ENCODE measurements around the gene HCFC1R1. TPM values are rescaled to one million over a fixed set of nuclear protein-coding genes. Genes with fewer than 3 reads are reported as not detected.

HCFC1R1 gene
- total and polyA plus RNA-seq, 2 of the 8 experiments (the other 6 are each of a cell fraction or from before 2014, with no cell fraction given) = 72.7 to 138 TPM

GRCh38 chr16:3032624-3033023 lies 8.9 kb upstream of the HCFC1R1 start:
- Histone ChIP-seq H3K36me3 (ENCODE audit: control insufficient read depth in 2 of 4, insufficient read depth in 4 of 4, low read length in 3 of 4) (peaks cover 0 to 2% (median 0%) of the 10 kb centered on the region in 4 experiments; a peak in 2 of 8 replicates), H3K9ac (replicated peaks in 1 of 4; ENCODE audit: extremely low read depth in 1 of 4, low read depth in 3 of 4, low read length in 3 of 4) (no peak overlapping the region), H3K4me1 (replicated peaks in 1 of 4; ENCODE audit: control insufficient read depth in 3 of 4, insufficient read depth in 4 of 4, low read length in 3 of 4) (peaks cover 0 to 14% (median 9%) of the 10 kb centered on the region in 4 experiments; a peak in 6 of 7 replicates), H3K79me2 (ENCODE audit: control insufficient read depth in 1 of 2, insufficient read depth in 2 of 2, low read length in 2 of 2) (no peaks in the 10 kb centered on the region), H3K4me3 (ENCODE audit: extremely low read depth in 1 of 4, insufficient read depth in 2 of 4, low read depth in 3 of 4, low read length in 4 of 4) (no peak overlapping the region), H3K23ac (ENCODE audit: insufficient read length) (no peak overlapping the region), H3K79me1 (ENCODE audit: low read depth, low read length) (0 out of 2 replicates have a peak, but pooled peaks cover 2% of the 10 kb centered on the region), H3K23me2 (ENCODE audit: low read depth, low read length) (peaks cover 3% of the 10 kb centered on the region; the same call in 1 of the 2 replicates), H3K56ac (replicated peaks; ENCODE audit: insufficient read length, low read depth, low read length) (no peak overlapping the region), H3K9me3 (ENCODE audit: insufficient read depth in 2 of 2, low read depth in 1 of 2, low read length in 1 of 2) (no peaks in the 10 kb centered on the region), H3K4ac (replicated peaks; ENCODE audit: insufficient read length, low read depth, low read length) (no peak overlapping the region), H4K8ac (ENCODE audit: extremely low read depth, insufficient read depth, low read length) (no peak overlapping the region), H3K27ac (ENCODE audit: low read depth, low read length) (no peak overlapping the region), H3K14ac (ENCODE audit: insufficient read length) (no peak overlapping the region), H2AFZ (ENCODE audit: low read length) (no peak overlapping the region), H3K4me2 (ENCODE audit: insufficient read depth in 1 of 2, low read depth in 2 of 2, low read length in 2 of 2) (no peak overlapping the region), H3K27me3 (replicated peaks in 1 of 4; ENCODE audit: control insufficient read depth in 3 of 4, extremely low read depth in 1 of 4, insufficient read depth in 3 of 4, low read length in 3 of 4) (peaks cover 0 to 9% (median 3%) of the 10 kb centered on the region in 4 experiments; a peak in 1 of 7 replicates), H4K5ac (ENCODE audit: insufficient read length, low read depth, low read length) (no peak overlapping the region), H4K91ac (replicated peaks; ENCODE audit: insufficient read length, low read length) (no peak overlapping the region), H2BK15ac (ENCODE audit: low read length) (no peak overlapping the region), H2BK20ac (ENCODE audit: low read length) (no peak overlapping the region), H2BK120ac (replicated peaks; ENCODE audit: low read depth, low read length) (no peak overlapping the region), H3K18ac (ENCODE audit: extremely low read depth, low read length) (no peak overlapping the region), H2BK5ac (ENCODE audit: low read depth, low read length) (no peak overlapping the region), H4K20me1 (replicated peaks in 1 of 2; ENCODE audit: control insufficient read depth in 1 of 2, insufficient read depth in 2 of 2, low read length in 2 of 2) (peaks cover 9 to 24% of the 10 kb centered on the region in 2 experiments), H2BK12ac (ENCODE audit: low read depth, low read length) (no peak overlapping the region), H2AK5ac (ENCODE audit: low read depth, low read length) (0 out of 2 replicates have a peak overlapping the region, but pooled peaks have one; percentile 16)
- TF ChIP-seq CEBPB (IDR thresholded peaks at IDR 0.05; ENCODE audit: low read depth, low read length) (no peak), JUND (IDR thresholded peaks at IDR 0.05; ENCODE audit: low read length) (no peak), SP1 (IDR thresholded peaks at IDR 0.05; ENCODE audit: low read depth, low read length) (no peak), TCF12 (IDR thresholded peaks at IDR 0.05; ENCODE audit: low read depth, low read length) (no peak), RFX5 (IDR thresholded peaks at IDR 0.05; ENCODE audit: borderline replicate concordance, low read depth, low read length) (no peak), CHD1 (IDR thresholded peaks at IDR 0.05; ENCODE audit: low read depth, low read length) (no peak), SRF (IDR thresholded peaks at IDR 0.05; ENCODE audit: low read depth, low read length) (no peak), SUZ12 (IDR thresholded peaks at IDR 0.05; ENCODE audit: low read length) (no peak), SAP30 (IDR thresholded peaks at IDR 0.05; ENCODE audit: insufficient read depth, insufficient replicate concordance, low read length) (no peak), HDAC2 (IDR thresholded peaks at IDR 0.05; ENCODE audit: borderline replicate concordance in 1 of 2, low read depth in 2 of 2, low read length in 2 of 2) (no peak), KDM5A (IDR thresholded peaks at IDR 0.05; ENCODE audit: low read length) (no peak)
- TF ChIP-seq, protein P1, sequence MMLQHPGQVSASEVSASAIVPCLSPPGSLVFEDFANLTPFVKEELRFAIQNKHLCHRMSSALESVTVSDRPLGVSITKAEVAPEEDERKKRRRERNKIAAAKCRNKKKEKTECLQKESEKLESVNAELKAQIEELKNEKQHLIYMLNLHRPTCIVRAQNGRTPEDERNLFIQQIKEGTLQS (IDR thresholded peaks at IDR 0.05; ENCODE audit: insufficient read depth, low read depth, low read length) = no peak
- TF ChIP-seq, protein P2, sequence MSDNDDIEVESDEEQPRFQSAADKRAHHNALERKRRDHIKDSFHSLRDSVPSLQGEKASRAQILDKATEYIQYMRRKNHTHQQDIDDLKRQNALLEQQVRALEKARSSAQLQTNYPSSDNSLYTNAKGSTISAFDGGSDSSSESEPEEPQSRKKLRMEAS (IDR thresholded peaks at IDR 0.05) = no peak
- FAIRE-seq = no peak
- 88% methylated on average over 7 of the region's 7 CpGs; no CpG with 5 or more reads in 1 of the 2 experiments for WGBS, 2 experiments (ENCODE audit: extremely low coverage in 1 of 2, insufficient coverage in 1 of 2, insufficient read length in 1 of 2, insufficient replicate concordance in 2 of 2, low coverage in 1 of 2, low lambda C conversion rate in 2 of 2, missing lambda C conversion rate in 1 of 2)
- CTCF ChIA-PET (ENCODE audit: partially characterized antibody) = interaction anchor here (0.6 to 23.8 kb wide), 23 partner anchors 10 to 147 kb away, joined by 3 to 639 read pairs (median 10); partner anchors contain the start of genes CLDN6, CLDN9, HCFC1R1 and IL32
- POLR2A ChIA-PET (ENCODE audit: partially characterized antibody) = interaction anchor here (1.2 to 35.7 kb wide), 8 partner anchors 4 to 102 kb away, joined by 3 to 1808 read pairs (median 78); partner anchors contain the start of genes BICDL2, CLDN6, CLDN9 and HCFC1R1
- DNase-seq (ENCODE audit: low read depth in 1 of 2, low spot score in 2 of 2) = no peak

Data from H1 (cell line).